HUES64 (cell line): ENCODE results near the gene ARL15.

ENCODE experiments used
- H3K27ac ChIP-seq: 2 replicates; pipeline ENCODE4 v1.7.0; 2013; ENCODE audit warnings: low read depth, low read length, inconsistent platforms
- H3K27me3 ChIP-seq: 2 replicates; pipeline ENCODE4 v1.6.1; 2013; ENCODE audit warnings: mild to moderate bottlenecking, low read length; ENCODE audit not compliant: insufficient read depth
- H3K36me3 ChIP-seq: 2 replicates; pipeline ENCODE4 v1.6.1; 2013; ENCODE audit warnings: mild to moderate bottlenecking, low read length; ENCODE audit not compliant: insufficient read depth
- H3K4me1 ChIP-seq: 2 replicates; pipeline ENCODE4 v1.6.1; 2013; ENCODE audit warnings: mild to moderate bottlenecking, low read length, moderate library complexity; ENCODE audit not compliant: insufficient read depth
- H3K4me3 ChIP-seq: 2 replicates; pipeline ENCODE4 v1.5.1; 2013; ENCODE audit warnings: mild to moderate bottlenecking, low read length, moderate library complexity
- H3K9ac ChIP-seq: 2 replicates; pipeline ENCODE4 v1.6.1; 2013; ENCODE audit warnings: mild to moderate bottlenecking, low read depth, low read length
- H3K9me3 ChIP-seq: 2 replicates; pipeline ENCODE4 v1.6.1; 2013; ENCODE audit warnings: low read depth, low read length; ENCODE audit not compliant: insufficient read depth
- WGBS: fragments of 150-250, 120-280 bp; methylation state at CpG from one replicate; pipeline ENCODE4 v1.1.7; 2013; ENCODE audit warnings: missing lambda C conversion rate; 5-methylcytosine and 5-hydroxymethylcytosine counted together

The ARL15 gene

DNA sequence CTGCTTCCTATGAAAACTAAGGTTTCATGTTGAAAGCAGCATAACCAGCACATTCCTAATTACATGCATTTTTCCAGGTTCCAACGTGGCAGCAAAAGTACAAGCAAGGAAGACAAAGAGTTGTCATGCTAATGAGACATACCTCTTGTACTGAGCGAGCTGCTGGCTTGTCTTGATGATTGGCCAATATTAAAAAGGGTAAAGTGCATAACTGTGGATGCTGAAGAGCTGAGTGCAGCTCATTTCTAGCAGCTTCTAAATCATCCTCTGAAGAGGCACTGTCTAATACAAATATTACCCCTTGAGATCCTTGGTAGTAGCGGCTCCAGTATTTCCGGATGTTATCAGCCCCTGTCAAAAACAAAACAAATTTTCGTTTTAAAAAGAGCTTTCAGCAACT lies 197.3 kb downstream of the ARL15 start:
- no peaks in the 10 kb centered on the region for H3K27me3 ChIP-seq
- H3K36me3 ChIP-seq = no peaks in the 10 kb centered on the region
- no peak overlapping the region for H3K4me3 ChIP-seq
- H3K9me3 ChIP-seq = no peaks in the 10 kb centered on the region
- H3K9ac ChIP-seq = no peak overlapping the region
- no peak overlapping the region for H3K27ac ChIP-seq
- WGBS = 77% methylated on average over 5 of the region's 5 CpGs
- peaks cover 4% of the 10 kb centered on the region; the same call in 1 of the 2 replicates for H3K4me1 ChIP-seq

DNA sequence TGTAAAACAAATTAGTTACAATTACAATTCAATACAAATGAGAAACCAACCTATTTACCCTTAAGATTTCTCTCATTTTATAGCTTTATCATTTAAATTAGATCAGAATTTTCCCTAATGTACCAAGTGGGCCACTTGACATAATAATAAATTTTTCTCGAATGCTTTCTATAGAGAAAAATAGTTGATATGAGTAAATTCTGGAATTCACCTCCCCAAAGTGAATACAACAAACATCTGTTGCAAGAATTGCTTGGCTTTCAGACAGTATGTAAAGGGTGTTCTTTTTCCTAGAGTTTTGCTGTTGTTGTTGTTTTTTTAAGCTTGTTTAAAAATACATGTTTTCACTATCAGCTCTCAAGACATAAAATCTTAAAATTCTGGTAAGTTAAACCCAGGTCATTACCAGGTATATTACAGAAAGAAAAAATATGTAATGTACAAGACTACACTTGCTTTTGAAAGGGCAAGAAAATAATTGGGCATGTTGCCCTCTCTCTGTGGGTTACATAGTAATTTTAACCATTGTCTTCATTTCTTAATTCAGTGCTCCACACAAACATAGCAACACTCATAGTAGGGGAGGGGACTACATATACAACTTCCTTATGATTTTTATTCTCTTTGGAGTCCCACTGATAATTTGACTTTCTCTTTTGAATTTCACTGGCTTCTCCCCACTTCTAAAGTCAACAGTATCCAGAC lies 200.6 kb downstream of the ARL15 start:
- Histone ChIP-seq H3K27ac (no peak overlapping the region), H3K4me3 (no peak overlapping the region), H3K4me1 (peaks cover 4% of the 10 kb centered on the region; the same call in 1 of the 2 replicates), H3K36me3 (no peaks in the 10 kb centered on the region), H3K9me3 (no peaks in the 10 kb centered on the region; the same call in 1 of the 2 replicates), H3K27me3 (no peaks in the 10 kb centered on the region), H3K9ac (no peak overlapping the region)
- no CpG with 5 or more reads among the region's 1 CpG for WGBS

DNA sequence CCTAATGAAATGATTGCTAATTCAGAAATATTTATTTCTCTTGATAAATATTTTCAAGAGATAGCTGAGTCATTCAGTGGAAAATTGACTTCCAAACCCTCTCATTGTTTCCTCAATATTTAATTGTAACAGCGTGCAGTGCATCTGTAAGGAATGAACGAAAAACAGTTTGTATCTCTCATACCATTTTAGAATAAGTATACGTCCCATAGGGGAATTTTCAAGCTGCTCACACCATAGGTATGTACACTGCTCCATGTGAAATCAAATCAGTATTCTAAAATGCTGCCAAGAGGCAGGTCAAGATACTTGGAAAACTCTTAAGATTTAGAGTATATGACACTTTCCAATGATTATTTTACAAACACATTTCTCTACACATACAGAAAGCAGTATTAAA lies 202.2 kb downstream of the ARL15 start:
- Histone ChIP-seq H3K4me1 (peaks cover 13% of the 10 kb centered on the region; the same call in 1 of the 2 replicates), H3K9ac (no peak overlapping the region), H3K9me3 (no peaks in the 10 kb centered on the region; the same call in 1 of the 2 replicates), H3K36me3 (no peaks in the 10 kb centered on the region), H3K27ac (no peak overlapping the region), H3K4me3 (no peak overlapping the region), H3K27me3 (no peaks in the 10 kb centered on the region)
- WGBS = 96% methylated on average over 3 of the region's 3 CpGs

DNA sequence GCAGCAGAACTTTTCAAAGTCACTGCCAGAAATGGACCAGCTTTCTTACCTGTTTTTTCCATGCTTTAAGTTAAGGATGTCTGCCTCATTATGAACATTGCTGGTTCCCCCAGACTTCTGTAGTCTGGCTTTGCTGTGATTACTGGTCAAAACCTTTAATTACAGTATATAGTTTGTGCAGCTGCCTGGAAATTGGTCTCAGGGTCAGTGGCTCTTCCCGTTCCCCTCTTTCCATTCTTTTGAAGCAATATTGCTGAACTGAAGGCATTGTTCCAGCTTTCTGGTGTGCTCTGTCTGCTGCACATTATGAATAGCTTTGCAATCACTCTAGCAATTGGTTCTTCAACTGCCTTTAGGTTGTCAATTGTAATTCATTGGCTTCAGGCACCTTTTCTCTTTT lies 206.5 kb downstream of the ARL15 start:
- Histone ChIP-seq H3K4me3 (no peak overlapping the region), H3K4me1 (peaks cover 17% of the 10 kb centered on the region), H3K27ac (no peak overlapping the region), H3K9ac (no peak overlapping the region), H3K27me3 (no peaks in the 10 kb centered on the region), H3K36me3 (no peaks in the 10 kb centered on the region), H3K9me3 (no peaks in the 10 kb centered on the region; the same call in 1 of the 2 replicates)
- WGBS = 71% methylated on average over 1 of the region's 1 CpG

DNA sequence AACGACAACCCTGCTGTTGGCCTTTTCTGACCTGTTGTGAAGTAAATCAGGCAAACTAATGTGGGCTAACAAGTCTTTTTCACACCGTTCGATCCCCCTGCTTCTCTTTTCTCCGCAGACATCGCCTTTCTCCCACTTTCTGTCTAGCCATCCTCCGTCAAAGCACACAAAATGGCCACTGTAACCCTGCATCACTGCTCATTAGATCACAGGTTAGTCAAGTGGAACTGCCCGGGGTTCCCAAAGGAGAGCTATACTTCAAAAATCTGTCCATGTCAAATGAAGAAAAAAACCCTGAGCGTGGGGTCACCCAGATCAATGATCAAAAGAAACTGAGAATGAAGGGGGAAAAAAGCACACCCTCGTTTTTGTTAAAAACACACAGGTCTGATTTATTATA lies 212.1 kb downstream of the ARL15 start:
- Histone ChIP-seq H3K27ac (no peak overlapping the region), H3K9ac (no peak overlapping the region), H3K4me3 (no peak overlapping the region), H3K4me1 (peaks cover 43% of the 10 kb centered on the region), H3K9me3 (no peaks in the 10 kb centered on the region), H3K36me3 (no peaks in the 10 kb centered on the region), H3K27me3 (no peaks in the 10 kb centered on the region)
- 88% methylated on average over 9 of the region's 9 CpGs for WGBS

DNA sequence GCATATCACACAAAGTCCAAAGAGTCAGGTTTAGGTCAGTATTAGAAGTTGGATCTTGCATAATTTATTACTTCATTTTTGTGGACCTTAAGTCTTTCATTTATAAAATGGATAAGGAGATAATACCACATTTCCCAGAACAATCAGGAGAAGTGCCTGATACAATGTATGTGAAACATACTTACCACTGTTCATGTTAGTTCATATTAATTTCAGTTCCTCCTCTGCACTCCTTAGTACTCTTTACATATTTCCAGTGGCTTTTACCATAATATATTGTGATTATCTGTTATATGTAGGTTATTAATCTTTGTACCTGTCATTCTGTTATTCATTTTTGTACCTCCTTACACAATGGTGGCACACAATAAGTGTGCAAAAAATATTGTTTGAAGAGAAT lies 214.4 kb downstream of the ARL15 start:
- no peak overlapping the region for H3K9ac ChIP-seq
- H3K36me3 ChIP-seq = no peaks in the 10 kb centered on the region
- no peaks in the 10 kb centered on the region for H3K9me3 ChIP-seq
- H3K27me3 ChIP-seq = no peaks in the 10 kb centered on the region
- H3K4me3 ChIP-seq = no peak overlapping the region
- no peak overlapping the region for H3K27ac ChIP-seq
- peaks cover 49% of the 10 kb centered on the region for H3K4me1 ChIP-seq

DNA sequence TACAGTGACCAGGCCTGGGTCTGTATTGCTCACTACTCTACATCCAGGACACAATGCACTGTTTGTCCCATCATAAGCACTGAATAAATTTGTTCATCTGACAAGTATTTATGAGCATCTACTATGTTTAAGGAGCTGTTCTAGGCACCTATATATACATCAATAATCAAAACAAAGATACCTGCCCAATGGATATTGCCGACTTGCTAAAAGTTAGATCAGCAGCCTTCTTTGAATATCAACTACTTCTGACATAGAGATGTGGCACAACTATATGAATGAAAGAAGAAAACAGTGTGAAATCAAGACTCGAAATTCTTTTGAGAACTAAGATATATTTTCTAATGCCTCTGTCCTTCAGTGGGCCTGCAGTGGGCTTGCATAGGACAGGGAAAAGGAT lies 215.7 kb downstream of the ARL15 start:
- no peaks in the 10 kb centered on the region for H3K27me3 ChIP-seq
- H3K4me1 ChIP-seq = peaks cover 54% of the 10 kb centered on the region
- H3K4me3 ChIP-seq = no peak overlapping the region
- H3K27ac ChIP-seq = no peak overlapping the region
- no peak overlapping the region for H3K9ac ChIP-seq
- no peaks in the 10 kb centered on the region for H3K36me3 ChIP-seq
- WGBS = 100% methylated on average over 1 of the region's 2 CpGs
- no peaks in the 10 kb centered on the region for H3K9me3 ChIP-seq

DNA sequence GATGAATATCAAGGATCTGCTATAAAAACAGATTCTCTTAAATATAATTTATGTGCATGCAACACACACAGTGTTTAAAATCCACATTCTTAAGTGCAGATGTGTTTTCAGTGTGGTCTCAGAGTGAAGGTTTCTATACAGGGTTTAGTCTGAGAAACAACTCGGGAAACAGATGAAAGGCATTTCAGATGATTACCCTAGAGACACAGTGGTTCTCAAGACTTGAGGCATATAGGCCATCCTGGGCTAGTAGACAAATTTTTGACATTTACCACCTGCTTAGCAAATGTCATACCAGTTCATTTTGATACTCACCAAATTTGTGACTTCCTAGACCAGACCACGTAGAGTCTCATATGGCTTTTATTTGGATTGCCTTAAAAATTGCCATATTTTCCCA lies 216.5 kb downstream of the ARL15 start:
- no peaks in the 10 kb centered on the region for H3K9me3 ChIP-seq
- no peaks in the 10 kb centered on the region for H3K36me3 ChIP-seq
- no peak overlapping the region for H3K4me3 ChIP-seq
- 91% methylated on average over 2 of the region's 2 CpGs for WGBS
- no peak overlapping the region for H3K9ac ChIP-seq
- peaks cover 58% of the 10 kb centered on the region for H3K4me1 ChIP-seq
- no peak overlapping the region for H3K27ac ChIP-seq
- H3K27me3 ChIP-seq = no peaks in the 10 kb centered on the region

DNA sequence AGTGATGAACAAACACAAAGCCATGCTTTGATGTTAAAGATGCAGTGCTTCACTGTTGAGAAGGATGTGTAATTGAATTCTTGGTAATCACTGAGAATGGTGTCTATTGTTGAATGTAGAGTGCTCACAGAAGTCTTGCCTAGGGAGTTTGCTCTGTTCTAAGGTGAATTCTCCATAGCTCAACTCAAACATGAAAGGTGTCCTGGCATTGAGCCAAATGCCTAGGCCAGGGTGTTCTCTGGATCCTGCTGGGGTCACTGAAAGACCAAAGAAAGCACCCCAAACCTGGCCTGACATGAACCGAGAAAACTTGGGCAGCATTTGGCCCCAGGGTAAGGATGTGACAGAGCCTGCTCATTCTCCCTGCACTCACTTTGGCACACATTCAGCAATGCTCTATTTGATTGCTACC lies 217.3 kb downstream of the ARL15 start:
- Histone ChIP-seq H3K4me1 (peaks cover 57% of the 10 kb centered on the region), H3K9ac (no peak overlapping the region), H3K9me3 (no peaks in the 10 kb centered on the region), H3K4me3 (no peak overlapping the region), H3K27ac (no peak overlapping the region), H3K27me3 (no peaks in the 10 kb centered on the region), H3K36me3 (no peaks in the 10 kb centered on the region)
- WGBS = 64% methylated on average over 1 of the region's 1 CpG

DNA sequence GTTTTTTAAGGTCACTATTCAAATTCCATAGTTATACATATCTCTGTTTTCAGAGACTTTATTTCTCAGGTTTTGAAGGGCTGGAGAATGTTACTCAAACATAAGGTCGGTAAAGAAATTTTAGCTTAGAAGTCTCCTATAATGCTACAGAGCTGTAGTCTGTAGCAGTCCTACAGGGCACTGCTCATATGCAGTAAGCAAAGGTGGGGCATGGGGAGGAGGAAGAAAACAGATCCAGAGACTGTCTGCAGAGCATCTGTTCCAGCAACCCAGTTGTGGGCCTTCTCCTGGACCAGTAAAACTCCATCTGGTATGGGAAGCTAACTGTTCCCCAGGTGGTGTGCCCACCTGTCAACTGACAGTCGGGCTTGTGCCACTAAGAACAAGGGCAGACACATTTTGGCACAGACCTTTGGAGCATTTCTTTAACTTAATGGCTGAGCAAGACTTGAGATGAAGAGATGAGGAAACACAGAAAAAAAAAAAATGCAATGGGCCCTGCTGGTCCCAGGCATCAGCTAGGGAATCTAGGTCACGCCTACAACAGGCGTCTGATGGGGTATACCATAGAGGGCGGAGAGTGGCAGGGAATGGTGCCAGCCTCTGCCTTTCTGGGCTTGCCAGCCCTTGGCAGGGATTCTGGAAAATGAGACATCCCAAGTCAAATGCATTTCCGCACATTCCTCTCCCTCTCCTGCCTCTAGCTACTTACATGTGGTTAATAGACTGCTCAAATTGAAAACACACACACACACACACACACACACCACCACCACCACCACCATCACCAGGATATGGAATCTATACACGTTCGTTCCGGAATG lies 218.9 kb downstream of the ARL15 start:
- 96% methylated on average over 9 of the region's 9 CpGs for WGBS
- 0 out of 2 replicates have a peak overlapping the region, but pooled peaks have one; percentile 5 for H3K27ac ChIP-seq
- no peaks in the 10 kb centered on the region for H3K36me3 ChIP-seq
- no peaks in the 10 kb centered on the region for H3K27me3 ChIP-seq
- no peaks in the 10 kb centered on the region for H3K9me3 ChIP-seq
- no peak overlapping the region for H3K4me3 ChIP-seq
- H3K4me1 ChIP-seq = peaks cover 48% of the 10 kb centered on the region
- no peak overlapping the region for H3K9ac ChIP-seq

DNA sequence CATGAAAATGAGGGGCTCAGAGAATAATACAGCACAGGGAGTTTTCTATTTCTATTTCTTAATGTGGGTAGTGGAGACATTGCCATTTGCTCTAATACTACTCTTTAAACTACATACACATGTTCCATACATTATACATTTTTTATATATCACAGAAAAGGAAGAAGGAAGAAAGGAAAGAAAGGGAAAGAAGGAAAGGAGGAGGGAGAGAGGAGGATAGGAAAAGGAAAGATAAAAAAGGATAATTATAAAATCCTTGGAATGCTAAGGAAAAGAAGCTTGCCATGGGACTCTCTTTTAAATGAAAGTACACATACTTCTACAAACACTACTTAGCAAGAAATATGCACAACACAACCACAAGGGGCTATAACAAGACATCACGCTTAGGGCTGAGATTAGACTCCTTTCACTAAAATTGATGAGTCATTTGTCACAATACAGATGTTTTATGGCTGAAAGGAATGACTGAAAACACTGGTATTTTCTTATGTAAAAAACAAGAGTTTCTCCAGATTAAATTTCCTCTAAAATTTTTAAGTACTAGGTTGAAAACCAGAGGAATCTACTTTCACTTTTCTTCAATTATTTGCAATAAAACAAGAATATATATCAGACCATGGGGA lies 219.8 kb downstream of the ARL15 start:
- Histone ChIP-seq H3K36me3 (no peaks in the 10 kb centered on the region), H3K4me3 (no peak overlapping the region), H3K27ac (0 out of 2 replicates have a peak overlapping the region, but pooled peaks have one; percentile 5), H3K27me3 (no peaks in the 10 kb centered on the region), H3K4me1 (peaks cover 45% of the 10 kb centered on the region), H3K9ac (no peak overlapping the region), H3K9me3 (no peaks in the 10 kb centered on the region)
- WGBS = 86% methylated on average over 1 of the region's 1 CpG
